KG1 (cell line): ENCODE results near the gene HLTF.

ENCODE experiments used
- DNase-seq: peaks from one replicate; lab custom pipeline; 2025; lab: John Stamatoyannopoulos, UW

Gene HLTF

DNA sequence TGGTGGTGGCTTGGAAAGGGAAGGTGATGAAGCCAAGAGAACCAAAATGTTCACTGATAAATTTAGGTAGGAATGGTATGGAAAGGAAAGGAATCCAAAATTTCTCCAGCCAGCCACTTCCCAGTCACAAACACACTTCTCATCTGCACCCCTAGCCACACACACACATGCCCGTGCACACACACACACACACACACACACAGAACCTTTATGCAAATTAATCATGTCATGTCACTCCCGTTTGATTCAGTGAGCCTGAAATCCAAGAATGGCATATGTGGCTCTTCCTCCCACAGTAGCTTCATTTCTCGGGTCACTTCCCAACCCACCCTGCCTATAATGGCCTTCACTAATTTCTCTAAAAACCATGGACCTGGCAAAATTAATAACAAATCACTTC, 3.1 kb upstream of the HLTF start:
- DNase-seq = no peak

DNA sequence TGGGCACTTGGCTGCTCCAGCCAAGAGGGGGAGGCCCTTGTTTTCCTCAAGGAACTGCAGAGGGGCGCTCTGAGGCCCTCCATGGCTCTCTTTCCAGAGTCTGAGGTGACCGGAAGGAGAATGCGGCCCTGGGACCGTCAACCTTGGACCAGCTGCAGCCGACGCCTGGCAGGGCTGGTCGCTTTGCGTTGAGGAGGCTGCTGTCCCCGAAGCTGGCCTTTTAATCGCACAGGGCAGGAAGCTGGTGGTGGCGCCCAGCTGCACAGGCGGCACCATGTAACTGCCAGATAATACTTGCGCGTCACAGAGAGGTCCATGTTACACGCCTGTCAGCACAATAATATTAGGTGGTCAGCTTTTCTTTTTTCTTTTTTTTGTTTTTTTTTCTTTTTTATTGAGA, 875 bp upstream of the HLTF start:
- no peak for DNase-seq

DNA sequence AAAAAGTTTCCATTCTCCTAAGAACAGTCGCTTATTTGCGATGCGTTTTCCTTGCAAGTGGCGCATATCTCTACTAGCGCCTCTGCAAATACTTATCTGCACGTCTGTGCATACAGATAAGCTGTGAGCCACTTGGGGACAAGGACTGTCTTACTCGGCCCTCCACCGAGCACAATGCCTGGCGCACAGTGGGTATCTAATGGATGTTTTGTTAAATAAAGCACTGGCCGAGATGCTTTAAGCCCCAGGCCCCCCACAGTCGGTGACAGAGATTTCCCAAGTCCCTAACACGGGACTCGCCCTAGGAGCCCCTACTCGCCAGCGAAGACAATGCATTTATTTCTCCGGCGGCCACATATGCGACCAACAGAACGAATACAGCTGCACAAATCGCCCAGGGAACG, 503 bp downstream of the HLTF start:
- DNase-seq = no peak

DNA sequence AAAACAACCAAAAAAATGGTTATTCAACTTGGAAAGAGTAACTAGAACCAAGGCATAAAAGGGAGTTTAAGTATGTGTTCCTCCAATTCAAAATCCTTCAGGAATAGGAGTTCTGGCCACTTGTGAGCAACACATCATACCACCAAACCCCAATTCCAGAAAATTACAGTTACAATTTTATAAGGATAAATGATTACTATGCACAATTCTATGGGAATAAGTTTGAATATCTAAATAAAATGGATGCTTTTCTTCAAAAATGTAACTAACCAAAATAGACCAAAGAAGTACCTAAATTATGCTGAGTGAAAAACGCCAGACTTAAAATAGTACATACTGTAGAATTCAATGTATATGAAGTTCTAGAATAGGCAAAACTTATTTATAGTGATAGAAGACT, 4.6 kb downstream of the HLTF start:
- no peak for DNase-seq

DNA sequence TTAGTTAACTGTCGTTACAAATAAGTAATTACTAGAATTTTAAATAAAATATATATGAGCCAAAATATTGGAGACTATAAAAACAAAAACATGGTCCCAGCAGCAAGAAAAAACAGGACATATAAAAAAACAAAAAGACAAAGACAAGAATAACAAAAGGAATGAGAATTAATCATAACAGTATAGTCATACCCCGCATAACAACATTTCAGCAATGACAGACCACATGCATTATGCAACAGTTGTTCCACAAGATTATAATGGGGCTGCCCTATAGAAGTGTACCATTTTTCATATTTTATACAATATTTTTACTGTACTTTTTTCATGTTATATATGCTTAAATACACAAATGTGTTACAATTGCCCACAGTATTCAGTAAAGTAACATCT, 5.6 kb downstream of the HLTF start:
- no peak for DNase-seq

DNA sequence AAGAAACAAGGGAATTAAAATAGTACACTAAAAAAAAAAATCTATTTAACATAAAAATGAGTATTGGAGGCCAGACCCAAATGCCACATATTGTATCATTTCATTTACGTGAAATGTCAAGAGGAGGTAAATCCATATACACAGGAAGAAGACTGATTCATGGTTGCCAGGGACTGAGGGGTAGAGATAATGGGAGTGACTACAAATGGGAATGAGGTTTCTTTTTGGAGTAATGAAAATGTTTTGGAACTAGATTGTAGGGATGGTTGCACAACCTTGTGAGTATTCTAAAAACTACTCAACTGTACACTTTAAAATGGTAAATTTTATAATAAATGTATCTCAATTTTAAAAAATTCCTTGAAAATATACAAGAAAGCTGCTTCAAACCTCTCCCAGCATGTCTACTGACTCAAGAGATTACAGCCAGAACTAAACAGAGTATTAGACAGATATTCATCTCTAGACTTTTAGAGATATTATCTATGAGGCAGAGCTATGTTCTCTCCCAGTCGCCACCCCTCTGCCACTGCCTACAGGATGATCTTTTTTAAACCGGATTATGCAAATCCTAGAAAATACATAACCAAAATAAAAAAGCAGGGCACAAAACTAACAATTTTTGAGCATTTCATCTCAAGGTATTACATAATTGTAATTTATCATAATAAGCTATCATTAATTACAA, 6.2 kb downstream of the HLTF start:
- no peak for DNase-seq

DNA sequence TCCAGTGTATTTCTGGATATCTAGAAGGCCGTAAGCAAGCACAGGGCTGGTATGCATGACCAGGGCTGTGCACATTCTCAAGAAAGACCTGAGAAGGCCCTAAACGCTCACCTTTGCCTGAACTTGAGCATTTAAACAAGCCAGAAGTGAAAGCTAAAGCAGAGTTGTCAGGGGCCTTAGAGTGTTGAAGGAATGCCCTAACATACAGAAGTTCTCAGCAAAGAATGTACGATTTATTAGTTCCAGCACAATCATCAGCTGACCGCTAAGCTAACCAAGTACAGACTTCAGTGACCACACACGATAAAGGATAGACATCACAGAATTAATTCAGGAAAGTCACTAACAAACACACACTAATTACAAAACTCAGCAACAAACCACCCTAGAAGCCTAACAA, 8.7 kb downstream of the HLTF start:
- DNase-seq = no peak

DNA sequence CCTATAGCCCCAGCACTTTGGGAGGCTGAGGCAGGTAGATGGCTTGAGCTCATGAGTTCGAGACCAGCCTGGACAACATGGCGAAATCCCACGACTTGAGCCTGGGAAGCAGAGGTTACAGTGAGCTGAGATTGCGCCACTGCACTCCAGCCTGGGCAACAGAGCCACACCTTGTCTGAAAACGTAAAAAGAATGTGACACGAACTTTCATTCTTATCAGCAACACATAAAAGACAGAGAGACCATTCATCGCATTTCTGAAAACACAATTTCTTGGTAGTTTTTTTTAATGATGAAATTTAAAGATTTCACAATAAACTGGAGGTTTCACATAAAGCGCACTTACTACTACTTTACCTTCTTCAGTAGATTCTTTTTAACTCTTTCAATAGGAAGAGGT, 18.4 kb downstream of the HLTF start:
- DNase-seq = no peak

DNA sequence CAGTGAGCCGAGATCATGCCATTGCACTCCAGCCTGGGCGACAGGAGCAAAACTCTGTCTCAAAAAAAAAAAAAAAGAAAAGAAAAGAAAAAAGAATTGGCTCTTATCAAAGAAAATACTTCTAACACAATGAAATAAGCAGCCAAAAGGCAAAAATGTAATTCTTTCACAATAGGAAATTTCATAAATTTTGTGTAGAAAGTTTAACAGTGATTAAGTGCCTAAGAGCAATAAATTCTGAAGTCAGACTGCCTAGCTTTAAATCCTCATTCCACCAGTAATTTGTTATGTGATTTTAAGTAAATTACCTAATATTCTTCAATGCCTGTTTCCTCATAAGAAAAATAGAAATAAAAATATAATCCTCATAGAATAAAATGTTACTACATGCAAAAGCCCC, 24.6 kb downstream of the HLTF start:
- DNase-seq = no peak

DNA sequence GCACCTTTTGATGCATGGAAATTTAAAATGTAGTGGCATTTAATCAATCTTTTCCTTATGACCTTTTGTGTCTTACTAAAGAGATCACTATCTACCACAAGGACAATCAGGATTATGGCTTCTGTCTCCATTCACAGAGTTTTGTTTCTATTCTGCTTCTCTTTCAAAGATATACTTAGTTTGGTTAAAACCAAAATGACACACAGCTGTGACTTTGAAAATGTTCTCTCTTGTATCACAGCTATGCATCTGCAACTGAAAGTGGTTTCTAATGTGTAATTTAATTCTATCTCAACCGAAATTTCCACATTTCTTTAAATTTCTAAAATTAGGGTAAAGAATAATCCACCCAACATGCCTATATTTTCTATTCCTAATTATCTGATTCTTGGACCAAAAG, 27.7 kb downstream of the HLTF start:
- DNase-seq = no peak

DNA sequence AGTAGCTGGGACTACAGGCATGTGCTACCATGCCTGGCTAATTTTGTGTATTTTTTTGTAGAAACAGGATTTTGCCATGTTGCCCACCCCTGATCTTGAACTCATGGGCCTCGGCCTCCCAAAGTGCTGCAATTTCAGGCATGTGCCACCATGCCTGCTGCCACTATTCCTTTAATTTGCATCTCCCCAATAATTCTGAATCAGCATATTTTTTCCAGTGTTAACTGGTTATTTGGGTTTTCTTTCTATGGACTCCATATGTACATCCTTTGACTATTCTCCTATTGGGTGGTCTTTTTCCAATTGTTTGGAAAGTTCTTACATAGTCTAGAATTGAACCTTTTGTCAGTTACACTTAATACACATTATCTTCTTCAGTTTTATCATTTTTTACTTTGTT, 28.1 kb downstream of the HLTF start:
- no peak for DNase-seq

DNA sequence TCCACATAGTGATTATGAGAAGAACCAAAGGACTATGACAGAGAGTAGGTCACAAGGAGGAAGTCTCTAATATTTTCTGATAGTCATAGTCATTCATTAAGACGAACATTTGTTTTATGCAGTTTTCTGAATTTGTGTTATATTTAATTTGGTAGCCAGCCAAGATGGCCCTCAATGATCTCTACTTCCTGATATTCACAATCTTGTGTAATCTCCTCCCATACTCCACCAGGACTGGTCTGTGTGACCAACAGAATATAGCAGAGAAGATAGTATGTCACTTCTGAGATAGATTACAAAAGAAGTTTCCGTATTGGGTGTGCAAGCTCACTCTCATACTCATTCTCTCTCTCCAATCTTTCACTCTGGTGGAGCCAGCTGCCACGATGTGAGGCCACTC, 30.8 kb downstream of the HLTF start:
- DNase-seq = no peak

DNA sequence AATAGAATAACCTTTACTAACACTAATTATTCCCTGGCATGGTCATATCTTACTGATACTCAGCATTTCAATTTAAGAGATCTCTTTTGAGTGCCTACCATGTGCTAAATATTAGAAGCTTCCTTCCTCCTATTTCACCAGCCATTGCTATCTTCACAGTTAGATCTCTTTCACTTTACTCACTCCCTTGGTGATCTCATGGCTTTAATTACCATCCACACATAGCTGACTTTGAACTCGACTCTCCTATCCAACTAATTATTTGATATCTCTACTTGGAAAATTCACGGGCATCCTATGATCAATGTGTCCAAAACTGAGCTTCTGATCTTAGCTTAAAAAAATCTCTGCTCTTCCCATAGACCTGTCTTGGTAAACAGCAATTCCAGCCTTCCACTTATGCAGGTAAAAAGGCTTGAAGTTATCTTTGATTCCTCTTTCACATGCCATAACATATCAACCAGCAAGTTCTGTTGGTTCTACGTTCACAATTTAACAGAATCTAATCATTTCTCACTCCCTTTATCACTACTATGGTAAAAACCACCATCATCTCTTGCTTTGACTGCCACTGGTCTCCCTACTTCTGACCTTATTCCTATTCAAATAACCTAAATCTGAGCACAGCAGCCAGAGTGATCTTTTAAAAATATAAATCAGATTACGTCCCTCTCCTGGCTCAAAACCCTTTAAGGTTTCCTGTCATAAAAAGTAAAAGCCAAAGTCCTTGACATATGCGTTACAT, 41.8 kb downstream of the HLTF start:
- no peak for DNase-seq

DNA sequence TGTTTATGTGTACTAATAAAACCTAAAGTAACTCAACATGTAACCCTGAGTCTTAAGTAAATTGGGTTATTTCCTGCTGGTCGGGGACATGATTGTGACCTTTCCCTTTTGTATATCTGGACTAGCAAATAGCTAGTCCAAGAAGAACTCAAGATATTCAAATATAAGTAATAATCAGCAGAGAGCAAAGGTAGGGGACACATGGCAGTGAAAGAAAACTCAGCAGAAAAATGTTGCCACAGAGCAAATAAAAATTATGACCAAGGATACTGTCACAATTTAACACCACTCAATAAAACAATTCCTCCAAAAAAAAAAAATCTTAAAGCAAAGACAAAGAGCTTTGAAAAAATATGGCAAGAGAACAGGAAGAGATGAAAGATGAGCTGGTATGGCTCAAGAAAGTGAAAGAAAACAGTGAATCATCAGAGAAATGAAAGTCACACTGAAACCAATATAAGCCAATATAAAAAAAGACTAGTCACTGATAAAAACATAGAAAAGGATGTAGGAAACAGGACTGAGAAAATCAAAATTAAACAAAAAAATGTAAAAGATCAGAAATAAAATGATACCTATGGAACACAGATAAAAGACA, 43.4 kb downstream of the HLTF start:
- DNase-seq = no peak

DNA sequence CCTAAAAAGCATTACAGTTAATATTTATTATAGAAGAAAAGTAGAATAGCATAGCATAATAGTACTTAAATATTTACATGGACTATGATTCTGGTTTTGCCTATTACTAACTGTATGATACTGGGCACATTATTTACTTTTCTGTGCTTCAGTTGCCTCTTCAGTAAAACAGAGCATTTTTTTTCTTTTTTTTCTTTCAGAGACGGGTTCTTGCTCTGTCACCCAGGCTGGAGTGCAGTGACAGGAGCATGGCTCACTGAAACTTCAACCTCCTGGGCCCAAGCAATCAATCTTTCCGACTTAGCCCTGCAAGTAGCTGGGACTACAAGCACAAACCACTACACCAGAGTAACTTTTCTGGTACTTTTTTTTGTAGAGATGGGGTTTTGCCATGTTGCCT, 48.0 kb downstream of the HLTF start:
- DNase-seq = no peak

DNA sequence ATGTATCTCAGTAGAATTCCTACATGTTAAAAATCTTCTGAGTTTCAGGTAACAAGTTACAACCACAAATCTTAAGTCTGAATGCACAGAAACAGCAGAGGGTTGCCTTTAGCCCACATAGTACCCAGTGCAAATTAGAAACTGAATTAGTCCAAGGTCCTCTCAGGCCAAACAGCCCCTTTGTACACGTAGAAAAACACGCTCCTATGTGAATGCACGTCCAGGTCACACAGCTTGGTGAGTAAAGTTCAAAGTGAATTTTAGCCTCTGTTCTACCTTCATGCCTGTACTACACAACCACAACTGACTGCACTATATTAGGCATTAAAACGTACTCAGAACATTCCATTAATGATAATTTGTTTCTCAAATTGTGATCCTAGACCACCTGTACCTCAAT, 48.6 kb downstream of the HLTF start:
- DNase-seq = no peak

DNA sequence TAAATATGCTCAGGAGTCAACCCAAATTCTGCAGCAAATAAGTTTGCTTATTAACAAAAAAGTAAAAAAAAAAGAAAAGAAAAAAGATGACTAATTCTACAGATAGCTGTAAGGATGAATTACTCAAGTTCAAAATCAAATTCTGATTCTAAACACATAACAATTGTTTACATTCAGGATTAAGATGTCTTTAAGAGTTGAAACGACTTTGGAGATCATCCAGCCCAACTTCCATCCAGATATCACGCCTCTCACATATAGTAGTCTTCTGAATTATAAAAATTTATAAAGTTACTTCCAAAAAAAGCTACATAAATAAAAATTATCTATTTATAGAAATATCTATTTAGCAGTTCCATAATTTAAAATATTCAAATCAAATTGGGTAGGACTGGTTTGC, 55.2 kb downstream of the HLTF start:
- DNase-seq = no peak

DNA sequence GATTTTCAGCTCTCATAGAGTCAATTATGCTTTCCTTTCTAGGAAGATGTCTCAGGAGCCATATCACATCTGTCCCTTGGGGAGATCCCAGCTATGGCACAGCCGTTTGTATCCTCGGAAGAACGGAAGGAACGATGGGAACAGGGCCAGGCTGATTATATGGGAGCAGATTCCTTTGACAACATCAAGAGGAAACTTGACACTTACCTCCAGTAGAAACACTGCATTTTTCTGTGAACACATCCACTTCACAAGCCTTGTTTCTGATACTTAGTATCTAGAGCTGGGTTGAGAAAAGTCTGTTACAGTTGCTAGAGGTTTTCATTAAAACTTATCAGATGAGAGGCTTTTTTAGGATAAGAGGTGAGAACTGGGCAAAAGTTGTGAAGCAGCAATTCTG, 59.6 kb downstream of the HLTF start:
- no peak for DNase-seq

DNA sequence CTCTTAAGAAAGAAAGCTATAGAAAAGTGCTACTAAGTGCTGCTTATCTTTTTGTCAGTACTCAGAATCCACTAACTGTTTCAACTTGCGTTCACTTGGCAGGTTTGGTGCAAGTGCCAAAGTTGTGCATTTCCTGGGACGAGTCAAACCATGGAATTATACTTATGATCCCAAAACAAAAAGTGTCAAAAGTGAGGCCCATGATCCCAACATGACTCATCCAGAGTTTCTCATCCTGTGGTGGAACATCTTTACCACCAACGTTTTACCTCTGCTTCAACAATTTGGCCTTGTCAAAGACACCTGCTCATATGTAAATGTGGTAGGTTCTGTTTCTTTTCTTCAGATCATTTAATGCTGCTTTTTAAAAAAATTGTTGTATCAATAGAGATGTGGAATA, 62.4 kb downstream of the HLTF start:
- DNase-seq = no peak

DNA sequence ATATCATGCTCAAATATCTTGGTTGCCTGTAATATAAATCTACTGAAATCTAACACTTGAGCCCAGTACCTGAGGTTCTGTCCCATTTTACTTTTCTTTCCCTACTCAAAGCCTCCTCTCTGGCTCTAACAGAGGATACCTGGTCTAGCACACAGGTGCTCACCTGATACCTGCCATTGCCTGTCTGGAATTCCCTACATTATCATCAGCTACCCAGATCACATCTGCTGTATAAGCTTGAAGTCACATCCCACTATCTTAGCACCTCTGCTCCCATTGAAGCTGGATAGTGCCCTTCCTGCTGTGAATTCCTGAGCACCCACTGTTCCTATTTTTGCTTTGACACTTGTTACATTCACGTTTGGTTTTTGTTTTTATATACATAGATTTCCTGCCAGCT, 64.5 kb downstream of the HLTF start:
- no peak for DNase-seq

DNA sequence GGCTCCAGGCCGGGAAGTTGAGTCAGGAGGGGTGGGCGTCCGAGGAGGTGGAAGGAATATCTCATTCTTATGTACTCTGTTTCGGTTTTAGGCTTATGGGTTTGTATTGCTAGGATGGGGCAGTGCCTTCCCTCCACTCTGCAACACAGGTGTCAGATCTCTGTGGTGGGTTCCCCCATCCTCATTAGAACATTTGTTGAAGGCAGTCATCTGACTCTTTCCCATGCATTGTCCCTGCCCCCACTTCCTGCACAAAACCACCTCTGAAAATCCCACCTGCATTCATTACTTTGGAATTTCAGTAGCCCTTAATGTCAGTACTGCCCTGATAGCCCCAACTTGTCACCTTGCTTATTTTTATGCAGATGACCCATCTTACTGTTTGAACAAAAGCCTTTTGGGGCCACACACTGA, 65.5 kb downstream of the HLTF start:
- no peak for DNase-seq

DNA sequence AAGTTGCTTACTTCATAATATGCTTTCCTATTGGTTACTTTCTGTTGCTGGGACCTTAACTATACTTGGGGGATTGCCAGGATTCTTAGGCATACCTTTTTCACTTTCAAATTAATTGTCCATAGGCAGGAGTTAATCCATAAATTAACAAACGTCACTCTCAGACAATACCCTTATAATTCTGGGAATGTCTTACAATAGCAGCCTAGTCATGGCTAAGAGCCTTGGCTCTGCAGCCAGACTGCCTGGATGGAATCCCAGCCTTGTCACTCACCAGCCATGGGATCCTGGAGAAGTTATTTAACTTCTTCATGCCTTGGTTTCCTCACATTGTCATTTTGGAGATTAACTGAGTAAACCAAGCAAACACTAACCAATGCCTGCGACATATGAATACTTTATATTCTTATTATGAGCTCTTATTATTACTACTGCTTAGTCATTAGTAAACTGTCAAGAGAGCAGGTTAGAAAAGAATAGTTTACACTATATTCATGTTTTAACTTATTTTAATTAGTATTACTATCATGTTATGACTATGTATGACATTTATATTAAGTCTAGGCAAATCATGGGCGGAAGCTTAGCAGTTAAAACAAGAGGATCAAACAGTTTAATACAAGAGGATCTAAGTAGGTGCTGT, 66.0 kb downstream of the HLTF start:
- DNase-seq = no peak

DNA sequence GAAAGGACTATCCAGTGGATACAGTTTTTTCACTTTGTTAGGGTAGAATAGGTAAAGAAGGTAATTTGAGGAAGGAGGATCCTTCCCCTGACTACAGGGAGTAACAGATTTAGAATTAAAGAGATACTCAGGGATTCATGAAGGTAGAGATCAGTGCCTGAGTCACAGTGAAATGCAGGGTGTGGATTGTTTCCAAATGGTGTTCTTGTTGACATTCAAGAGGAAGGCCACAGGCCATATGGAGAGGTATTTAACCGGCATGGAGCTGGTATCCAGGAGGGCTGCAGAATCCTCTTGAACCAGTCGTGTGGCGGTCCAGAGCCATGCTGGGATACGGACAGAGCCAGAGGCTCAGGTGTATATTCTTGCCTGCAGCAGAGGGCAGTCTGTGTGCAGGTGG, 66.8 kb downstream of the HLTF start:
- DNase-seq = no peak
